HuH-7 (cell line): ENCODE data around the gene DCP1B.

Source experiments
- DNase-seq: peaks from one replicate; pipeline ENCODE4 v3.0.0; 2011; ENCODE audit warnings: low spot score

DCP1B gene

GRCh38 chr12:2004113-2004929 is at the start of gene DCP1B:
Gene DCP1B, minus strand, starts transcription at chr12:2004457. Its CDS starts 26 bp downstream, at chr12:2004431.
- peak; percentile 84 for DNase-seq

- DNase-seq, result no peak
Observed at GRCh38 chr12:2053691-2054090, 49.4 kb upstream of the DCP1B start.

GRCh38 chr12:2052826-2053678 is 48.8 kb upstream of the DCP1B start, which contains the start of gene CACNA1C:
Gene CACNA1C, plus strand, starts transcription at chr12:2052987. Its CDS starts 576 bp downstream, at chr12:2053563.
- DNase-seq, result peak; percentile 70

GRCh38 chr12:2051700-2052621 is 47.7 kb upstream of the DCP1B start:
- no peak for DNase-seq

- DNase-seq, result no peak
Observed at GRCh38 chr12:2049604-2050540, 45.6 kb upstream of the DCP1B start.

GRCh38 chr12:2047752-2048151 is 43.5 kb upstream of the DCP1B start:
- DNase-seq, result no peak

GRCh38 chr12:2046957-2047356 is 42.7 kb upstream of the DCP1B start:
- no peak for DNase-seq

- no peak for DNase-seq
Observed at GRCh38 chr12:2044165-2044564, 39.9 kb upstream of the DCP1B start.

- no peak for DNase-seq
Observed at GRCh38 chr12:2043054-2043453, 38.8 kb upstream of the DCP1B start.

GRCh38 chr12:2039034-2039433 is 34.8 kb upstream of the DCP1B start:
- DNase-seq, result no peak

- no peak for DNase-seq
Observed at GRCh38 chr12:2035431-2036055, 31.3 kb upstream of the DCP1B start.

- DNase-seq, result peak; percentile 77
Observed at GRCh38 chr12:2034633-2035430, 30.6 kb upstream of the DCP1B start.

- no peak for DNase-seq
Observed at GRCh38 chr12:2032506-2032905, 28.2 kb upstream of the DCP1B start.

- DNase-seq, result no peak
Observed at GRCh38 chr12:2029851-2030250, 25.6 kb upstream of the DCP1B start.

- DNase-seq, result no peak
Observed at GRCh38 chr12:2027351-2027750, 23.1 kb upstream of the DCP1B start.

- no peak for DNase-seq
Observed at GRCh38 chr12:2023365-2023764, 19.1 kb upstream of the DCP1B start.

GRCh38 chr12:2020511-2020910 is 16.3 kb upstream of the DCP1B start:
- DNase-seq, result no peak

- no peak for DNase-seq
Observed at GRCh38 chr12:2019126-2019525, 14.9 kb upstream of the DCP1B start.

GRCh38 chr12:2018391-2018790 is 14.1 kb upstream of the DCP1B start:
- no peak for DNase-seq
